Measurements from ENCODE around the gene TUBB.
"Not testable (repeated sequence)": the region's sequence is repeated elsewhere in the genome, so short reads cannot be mapped to it uniquely, and the experiment has no call there.

TUBB gene

GRCh38 chr6:30763618-30764489, 43.7 kb downstream of the TUBB start:
- no peak for DNase-seq

- not testable (repeated sequence) for DNase-seq
These were observed 44.4 kb downstream of the TUBB start for GRCh38 chr6:30764490-30765043.

GRCh38 chr6:30765495-30765894, 45.3 kb downstream of the TUBB start:
- not testable (repeated sequence) for DNase-seq

- DNase-seq, result no peak
These were observed 46.5 kb downstream of the TUBB start for GRCh38 chr6:30766461-30767157.

GRCh38 chr6:30767158-30767943, 47.2 kb downstream of the TUBB start:
- no peak for DNase-seq

- DNase-seq, result no peak
These were observed 47.8 kb downstream of the TUBB start for GRCh38 chr6:30767944-30768301.

- DNase-seq, result no peak
These were observed 48.5 kb downstream of the TUBB start for GRCh38 chr6:30768634-30769087.

- peak; percentile 64 for DNase-seq
These were observed 49.1 kb downstream of the TUBB start for GRCh38 chr6:30769088-30769852.

GRCh38 chr6:30769853-30770524, 49.8 kb downstream of the TUBB start:
- DNase-seq, result no peak

- DNase-seq, result no peak
These were observed 50.4 kb downstream of the TUBB start for GRCh38 chr6:30770592-30770991.

- no peak for DNase-seq
These were observed 54.5 kb downstream of the TUBB start for GRCh38 chr6:30774701-30775100.
